AG09319 (cell line): ENCODE measurements around the gene FUZ.
A peak's percentile ranks its signal among the peaks of the same experiment; 100 is the strongest.

ENCODE experiments used
- DNase-seq: peaks from one replicate; pipeline ENCODE4 v3.0.0-alpha.2; 2010; ENCODE audit warnings: low read depth; ENCODE audit errors: extremely low read depth
- TF ChIP-seq, protein P1 (sequence below): IDR thresholded peaks from 2 replicates; pipeline ENCODE4 v1.5.1; 2011; ENCODE audit warnings: low read depth, mild to moderate bottlenecking, inconsistent platforms, low read length, moderate library complexity

FUZ gene

GRCh38 chr19:49818649-49819370, 5.7 kb upstream of the FUZ start:
- no peak for DNase-seq
- TF ChIP-seq, protein P1, sequence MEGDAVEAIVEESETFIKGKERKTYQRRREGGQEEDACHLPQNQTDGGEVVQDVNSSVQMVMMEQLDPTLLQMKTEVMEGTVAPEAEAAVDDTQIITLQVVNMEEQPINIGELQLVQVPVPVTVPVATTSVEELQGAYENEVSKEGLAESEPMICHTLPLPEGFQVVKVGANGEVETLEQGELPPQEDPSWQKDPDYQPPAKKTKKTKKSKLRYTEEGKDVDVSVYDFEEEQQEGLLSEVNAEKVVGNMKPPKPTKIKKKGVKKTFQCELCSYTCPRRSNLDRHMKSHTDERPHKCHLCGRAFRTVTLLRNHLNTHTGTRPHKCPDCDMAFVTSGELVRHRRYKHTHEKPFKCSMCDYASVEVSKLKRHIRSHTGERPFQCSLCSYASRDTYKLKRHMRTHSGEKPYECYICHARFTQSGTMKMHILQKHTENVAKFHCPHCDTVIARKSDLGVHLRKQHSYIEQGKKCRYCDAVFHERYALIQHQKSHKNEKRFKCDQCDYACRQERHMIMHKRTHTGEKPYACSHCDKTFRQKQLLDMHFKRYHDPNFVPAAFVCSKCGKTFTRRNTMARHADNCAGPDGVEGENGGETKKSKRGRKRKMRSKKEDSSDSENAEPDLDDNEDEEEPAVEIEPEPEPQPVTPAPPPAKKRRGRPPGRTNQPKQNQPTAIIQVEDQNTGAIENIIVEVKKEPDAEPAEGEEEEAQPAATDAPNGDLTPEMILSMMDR: no peak

DNA sequence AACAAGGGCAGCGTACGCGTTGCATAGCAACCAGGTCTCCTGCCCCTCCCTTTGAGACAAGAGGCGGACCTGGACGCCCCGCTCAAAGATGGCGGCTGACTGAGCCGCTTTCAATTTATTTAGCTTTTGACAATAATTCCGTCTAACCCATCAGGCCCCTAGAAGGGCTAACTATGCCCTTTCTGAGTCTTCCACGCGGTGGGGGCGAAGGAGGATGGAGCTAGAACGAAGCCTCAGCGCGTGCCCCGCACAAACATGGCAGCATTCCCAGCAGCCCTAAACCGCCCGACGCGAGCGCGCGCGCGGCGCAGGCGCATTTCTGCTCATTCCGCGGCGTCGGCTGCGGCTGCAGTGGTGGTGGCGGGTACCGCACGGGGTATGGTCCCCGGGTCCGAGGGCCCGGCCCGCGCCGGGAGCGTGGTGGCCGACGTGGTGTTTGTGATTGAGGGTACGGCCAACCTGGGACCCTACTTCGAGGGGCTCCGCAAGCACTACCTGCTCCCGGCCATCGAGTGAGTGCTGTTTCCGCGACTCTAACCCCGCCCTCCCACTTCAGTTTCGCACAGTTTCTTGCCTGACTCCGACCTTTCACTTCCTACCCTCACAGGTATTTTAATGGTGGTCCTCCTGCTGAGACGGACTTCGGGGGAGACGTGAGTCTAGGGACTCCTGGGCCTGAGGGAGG, 5.0 kb upstream of the FUZ start, which contains the start of gene MED25:
TSS of gene MED25 (plus strand) at position 326 of the 685 bp plus-strand sequence. CDS start at position 379, 53 bp downstream.
- TF ChIP-seq, protein P1: no peak; the same call in 1 of the 2 replicates
- DNase-seq: peak; percentile 61

- DNase-seq: no peak
- TF ChIP-seq, protein P1: no peak
Measured at GRCh38 chr19:49816590-49816989, 3.5 kb upstream of the FUZ start.

- TF ChIP-seq, protein P1: no peak
- no peak for DNase-seq
Measured at GRCh38 chr19:49814010-49814409, 918 bp upstream of the FUZ start.

DNA sequence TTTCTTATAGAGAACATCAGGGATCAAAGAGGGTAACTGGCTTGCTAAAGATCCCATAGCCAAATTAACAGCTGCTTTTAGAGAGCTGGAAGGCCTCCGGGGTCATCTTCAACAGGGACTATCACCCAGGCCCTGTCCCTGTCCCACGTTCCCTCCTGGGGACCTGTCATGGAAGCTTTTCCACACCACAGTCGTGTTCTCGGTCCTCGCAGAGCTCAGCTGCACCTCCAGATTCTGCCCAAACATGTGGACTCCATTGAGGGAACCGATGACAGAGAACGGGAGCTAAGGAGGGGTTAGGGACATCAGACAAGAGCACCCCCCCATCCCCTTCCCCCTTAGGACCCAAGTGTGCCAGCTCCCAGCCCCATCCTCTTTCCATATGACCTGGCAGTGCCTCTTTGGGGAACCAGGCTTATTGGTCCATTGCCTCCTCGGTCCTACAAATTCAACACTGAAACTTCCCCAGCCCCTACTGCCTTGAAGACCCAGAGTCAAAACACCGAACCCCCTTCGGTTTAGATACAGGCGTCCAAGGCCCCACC, 568 bp downstream of the FUZ start:
- no peak for DNase-seq
- TF ChIP-seq, protein P1: no peak

DNA sequence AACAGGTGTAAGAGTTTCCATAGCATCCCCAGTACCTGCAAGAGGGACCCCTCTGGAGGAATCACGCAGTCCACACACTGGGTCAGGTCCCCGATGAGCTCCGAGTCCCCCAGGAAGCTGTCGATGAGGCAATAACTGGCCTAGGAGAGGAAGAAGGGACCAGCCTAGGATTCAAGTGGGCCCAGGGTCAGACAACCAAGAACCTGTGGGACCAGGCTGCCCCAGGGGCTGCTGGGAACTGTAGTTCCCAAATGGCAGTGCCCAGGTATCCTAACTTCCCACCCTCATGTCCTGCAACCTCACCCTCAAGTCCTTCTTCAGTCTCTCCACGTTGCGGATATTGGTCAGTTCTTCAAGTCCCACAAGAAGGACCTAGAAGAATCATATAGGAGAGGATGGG, 1.8 kb downstream of the FUZ start:
- TF ChIP-seq, protein P1: no peak
- no peak for DNase-seq

DNA sequence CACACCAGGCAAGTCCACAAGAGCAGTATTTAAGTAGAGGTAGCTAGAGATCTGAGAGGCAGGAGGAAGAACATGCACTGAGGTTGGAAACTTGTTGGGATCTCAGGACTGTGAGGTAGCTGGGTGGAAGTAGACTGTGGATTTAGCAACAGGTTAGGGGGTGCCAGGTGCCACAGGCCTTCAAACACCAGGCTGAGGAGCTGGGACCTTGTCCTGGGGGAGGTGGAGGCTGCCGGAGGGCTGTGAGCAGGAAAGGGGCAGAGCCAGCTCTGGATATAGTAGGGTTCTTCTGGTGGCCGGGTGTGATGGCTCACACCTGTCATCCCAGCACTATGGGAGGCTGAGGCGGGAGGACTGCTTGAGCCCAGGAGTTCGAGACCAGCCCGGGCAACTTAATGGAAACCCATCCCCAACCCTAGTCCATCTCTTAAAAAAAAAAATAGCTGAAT, 3.1 kb downstream of the FUZ start:
- DNase-seq: no peak
- TF ChIP-seq, protein P1: no peak
